HG03060 (cell line): ENCODE results near the gene IL24.

Experiments
- ATAC-seq: cut with Tn5 transposase; IDR thresholded peaks from one replicate; pipeline ENCODE4 v1.9.1; 2021; ENCODE audit warnings: low read depth, moderate number of reproducible peaks; ENCODE audit not compliant: unreplicated experiment

Gene IL24

GRCh38 chr1:206878456-206878855 is 18.8 kb upstream of the IL24 start:
- no peak for ATAC-seq

- ATAC-seq = no peak
Measured at GRCh38 chr1:206880314-206880713, 16.9 kb upstream of the IL24 start.

GRCh38 chr1:206882555-206882954 is 14.7 kb upstream of the IL24 start:
- ATAC-seq = no peak

- ATAC-seq = no peak
Measured at GRCh38 chr1:206883160-206883559, 14.1 kb upstream of the IL24 start.

- ATAC-seq = no peak
Measured at GRCh38 chr1:206883876-206884275, 13.4 kb upstream of the IL24 start.

GRCh38 chr1:206885341-206886060 is 11.7 kb upstream of the IL24 start:
- no peak for ATAC-seq

- no peak for ATAC-seq
Measured at GRCh38 chr1:206886831-206887230, 10.4 kb upstream of the IL24 start.

- no peak for ATAC-seq
Measured at GRCh38 chr1:206887701-206888100, 9.5 kb upstream of the IL24 start.

- no peak for ATAC-seq
Measured at GRCh38 chr1:206890125-206891060, 6.8 kb upstream of the IL24 start.

GRCh38 chr1:206891412-206891811 is 5.8 kb upstream of the IL24 start:
- ATAC-seq = no peak

GRCh38 chr1:206892351-206892984 is 4.8 kb upstream of the IL24 start:
- no peak for ATAC-seq

- no peak for ATAC-seq
Measured at GRCh38 chr1:206893380-206893779, 3.9 kb upstream of the IL24 start.

- ATAC-seq = no peak
Measured at GRCh38 chr1:206895325-206895724, 1.9 kb upstream of the IL24 start.

- ATAC-seq = no peak
Measured at GRCh38 chr1:206895837-206896242, 1.4 kb upstream of the IL24 start.

- no peak for ATAC-seq
Measured at GRCh38 chr1:206896261-206896660, 982 bp upstream of the IL24 start.

- no peak for ATAC-seq
Measured at GRCh38 chr1:206898089-206898914, 1.1 kb downstream of the IL24 start.

GRCh38 chr1:206898915-206899431 is 1.7 kb downstream of the IL24 start:
- ATAC-seq = no peak

- ATAC-seq = no peak
Measured at GRCh38 chr1:206899717-206900116, 2.5 kb downstream of the IL24 start.

- no peak for ATAC-seq
Measured at GRCh38 chr1:206900149-206900548, 2.9 kb downstream of the IL24 start.

GRCh38 chr1:206901944-206902343 is 4.7 kb downstream of the IL24 start:
- no peak for ATAC-seq
